ENCODE results near the gene IQCH. TPM values are rescaled to one million over a fixed set of nuclear protein-coding genes. Genes with fewer than 3 reads are reported as not detected.

Gene IQCH
- total and polyA plus RNA-seq, 2 experiments from 2014 or later: 1.7 to 4.6 TPM

DNA sequence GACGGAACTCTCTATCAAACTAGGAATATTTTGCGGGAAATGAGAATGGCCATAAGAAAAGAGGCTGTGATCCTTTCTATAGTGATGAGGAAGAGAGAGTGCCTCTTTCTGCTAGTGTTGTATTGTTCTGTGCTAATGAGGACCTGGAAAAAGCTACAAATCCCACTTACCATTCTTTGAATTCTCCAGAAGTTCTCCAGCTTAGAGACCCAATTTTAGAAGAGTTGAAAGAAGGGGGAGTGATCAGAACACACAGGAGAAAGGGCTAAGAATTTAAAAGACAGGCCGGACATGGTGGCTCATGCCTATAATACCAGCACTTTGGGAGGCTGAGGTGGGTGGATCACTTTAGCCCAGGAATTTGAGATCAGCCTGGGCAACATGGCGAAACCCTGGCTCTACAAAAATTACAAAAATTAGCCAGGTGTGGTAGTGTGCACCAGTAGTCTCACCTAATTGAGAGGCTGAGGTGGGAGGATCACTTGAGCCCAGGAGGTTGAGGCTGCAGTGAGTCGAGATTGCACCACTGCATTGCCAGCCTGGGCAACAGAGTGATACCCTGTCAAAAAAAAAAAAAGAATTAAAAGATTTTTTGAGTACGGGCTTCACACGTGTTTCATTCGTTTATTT, 126.9 kb downstream of the IQCH start:
- Histone ChIP-seq H3K79me2 (replicated peaks; ENCODE audit: insufficient read depth) (no peaks in the 10 kb centered on the region), H3K27me3 (ENCODE audit: insufficient read depth) (no peaks in the 10 kb centered on the region), H3K27ac (ENCODE audit: low read depth) (no peak overlapping the region), H3K4me3 (no peak overlapping the region), H3K4me1 (ENCODE audit: insufficient read depth) (no peaks in the 10 kb centered on the region), H2AFZ (no peak overlapping the region), H3F3A (replicated peaks; ENCODE audit: low read depth) (no peaks in the 10 kb centered on the region), H3K4me2 (no peak overlapping the region), H3K36me3 (ENCODE audit: insufficient read depth) (no peaks in the 10 kb centered on the region), H4K20me1 (replicated peaks; ENCODE audit: insufficient read depth) (no peaks in the 10 kb centered on the region), H3K9me2 (ENCODE audit: insufficient read depth) (no peaks in the 10 kb centered on the region)
- TF ChIP-seq ZNF331 (CRISPR knock-in tag; IDR thresholded peaks at IDR 0.05; ENCODE audit: low read depth): no peak
- no peak for TF ChIP-seq POLR2AphosphoS5 (IDR thresholded peaks at IDR 0.05; ENCODE audit: low read depth)
- TF ChIP-seq NANOG (IDR thresholded peaks at IDR 0.05; ENCODE audit: borderline replicate concordance): no peak
- TF ChIP-seq STAT1 (IDR thresholded peaks at IDR 0.05; ENCODE audit: unreplicated experiment): no peak
- TF ChIP-seq JUNB (IDR thresholded peaks at IDR 0.05; ENCODE audit: unreplicated experiment): no peak
- TF ChIP-seq REST (IDR thresholded peaks at IDR 0.05; ENCODE audit: unreplicated experiment): no peak
- TF ChIP-seq ZNF114 (CRISPR knock-in tag; IDR thresholded peaks at IDR 0.05): no peak
- no peak for TF ChIP-seq EZH2 (IDR thresholded peaks at IDR 0.05; ENCODE audit: low read depth, unreplicated experiment)
- TF ChIP-seq CREB1 (CRISPR knock-in tag; IDR thresholded peaks at IDR 0.05; ENCODE audit: low read depth): no peak
- no peak for TF ChIP-seq CTCF (conservative IDR thresholded peaks at IDR 0.05; ENCODE audit: low read depth in 2 of 2)
- TF ChIP-seq EZH2phosphoT487 (IDR thresholded peaks at IDR 0.05; ENCODE audit: unreplicated experiment): no peak
- TF ChIP-seq ZNF462 (CRISPR knock-in tag; IDR thresholded peaks at IDR 0.05): no peak
- H3K9me3 Mint-ChIP-seq: no peaks in the 10 kb centered on the region
- no peaks in the 10 kb centered on the region for H3K36me3 Mint-ChIP-seq (ENCODE audit: low read depth)
- no peak for ATAC-seq
- no peak overlapping the region for H3K4me3 Mint-ChIP-seq
- no peak for DNase-seq (ENCODE audit: low spot score)
- H3K4me1 Mint-ChIP-seq: no peaks in the 10 kb centered on the region
- H3K27ac Mint-ChIP-seq: no peak overlapping the region
- no peaks in the 10 kb centered on the region for H3K27me3 Mint-ChIP-seq (ENCODE audit: insufficient read depth, low read depth, poor library complexity)
